Bronchial epithelial cell (primary cell): ENCODE measurements around the gene DPT. TPM values are rescaled to one million over a fixed set of nuclear protein-coding genes. Genes with fewer than 3 reads are reported as not detected.

ENCODE experiments used
- DNase-seq: peaks from one replicate; pipeline ENCODE4 v3.0.0-alpha.2; 2010; ENCODE audit warnings: low read depth
- FAIRE-seq: peaks from 2 replicates; lab custom pipeline; 2011; peaks lifted over from hg19 to GRCh38; lab: Jason Lieb, UNC
- H3K27me3 ChIP-seq: 2 replicates; pipeline ENCODE4 v1.5.1; 2011; ENCODE audit warnings: low read length; ENCODE audit not compliant: control insufficient read depth, insufficient read depth
- H3K36me3 ChIP-seq: 2 replicates; pipeline ENCODE4 v1.5.1; 2011; ENCODE audit warnings: low read length; ENCODE audit not compliant: control insufficient read depth, insufficient read depth
- H3K4me3 ChIP-seq: 2 replicates; pipeline ENCODE4 v1.5.1; 2011; ENCODE audit warnings: mild to moderate bottlenecking, low read depth, low read length, control low read depth
- CTCF ChIP-seq: IDR thresholded peaks from 2 replicates; pipeline ENCODE4 v1.5.1; 2011; ENCODE audit warnings: mild to moderate bottlenecking, moderate library complexity, low read length, control low read depth, inconsistent platforms; ENCODE audit not compliant: insufficient read depth, severe bottlenecking
- total RNA-seq: library from RNA; depleted of rRNA; stranded (reverse); fragments of >200 nt; gene quantifications from 2 replicates; pipeline ENCODE4 v1.2.1, GENCODE V29; 2014

DPT gene
- total RNA-seq, 1 donor from 2014 or later: not detected

- FAIRE-seq (no peak), DNase-seq (no peak)
- H3K4me3 ChIP-seq: no peak overlapping the region
- TF ChIP-seq CTCF: no peak
- no peaks in the 10 kb centered on the region for H3K36me3 ChIP-seq
- peaks cover 2% of the 10 kb centered on the region for H3K27me3 ChIP-seq
These were observed 2.7 kb downstream of the DPT start for GRCh38 chr1:168726281-168726680.

DNA sequence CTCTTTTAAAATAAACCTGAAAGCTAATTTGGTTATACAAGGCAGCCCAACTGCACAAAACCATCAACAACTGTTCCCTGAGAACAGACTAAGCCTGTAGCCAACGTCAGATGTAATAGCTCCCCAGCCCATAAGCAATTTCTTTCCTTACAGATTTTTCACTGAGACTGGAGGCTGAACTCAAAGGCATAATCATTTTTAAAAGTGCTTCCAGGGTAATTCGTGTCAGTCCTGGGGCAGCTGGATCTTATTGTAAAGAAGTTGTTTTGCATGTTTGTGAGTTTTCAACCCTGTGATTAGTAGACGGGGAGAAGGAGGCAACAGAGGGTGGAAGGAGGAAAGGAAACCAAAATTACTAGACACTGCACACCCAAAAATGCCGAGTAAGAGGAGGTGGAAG, 3.2 kb downstream of the DPT start:
- DNase-seq (no peak), FAIRE-seq (no peak)
- Histone ChIP-seq H3K27me3 (peaks cover 2% of the 10 kb centered on the region), H3K36me3 (no peaks in the 10 kb centered on the region), H3K4me3 (no peak overlapping the region)
- no peak for TF ChIP-seq CTCF

DNA sequence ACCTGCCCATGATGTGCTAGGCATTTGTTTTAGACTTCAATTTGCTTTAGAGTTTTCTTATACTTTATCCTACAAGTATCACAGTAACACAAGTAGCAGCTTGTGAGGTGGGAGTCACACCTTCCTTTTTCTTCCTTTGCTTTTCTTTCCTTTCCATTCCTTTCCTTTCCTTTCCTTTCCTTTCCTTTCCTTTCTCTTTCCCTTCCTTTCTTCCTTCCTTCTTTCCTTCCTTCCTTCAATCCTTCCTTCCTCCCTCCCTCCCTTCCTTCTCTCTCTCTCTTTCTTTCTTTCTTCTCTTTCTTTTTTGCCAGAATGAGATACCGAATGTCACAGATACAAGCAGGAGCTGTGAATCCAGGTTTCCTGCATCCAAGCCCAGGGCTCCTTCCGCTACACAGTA, 3.9 kb downstream of the DPT start:
- DNase-seq (no peak), FAIRE-seq (no peak)
- TF ChIP-seq CTCF: no peak
- H3K27me3 ChIP-seq: peaks cover 2% of the 10 kb centered on the region
- H3K4me3 ChIP-seq: no peak overlapping the region
- no peaks in the 10 kb centered on the region for H3K36me3 ChIP-seq

DNA sequence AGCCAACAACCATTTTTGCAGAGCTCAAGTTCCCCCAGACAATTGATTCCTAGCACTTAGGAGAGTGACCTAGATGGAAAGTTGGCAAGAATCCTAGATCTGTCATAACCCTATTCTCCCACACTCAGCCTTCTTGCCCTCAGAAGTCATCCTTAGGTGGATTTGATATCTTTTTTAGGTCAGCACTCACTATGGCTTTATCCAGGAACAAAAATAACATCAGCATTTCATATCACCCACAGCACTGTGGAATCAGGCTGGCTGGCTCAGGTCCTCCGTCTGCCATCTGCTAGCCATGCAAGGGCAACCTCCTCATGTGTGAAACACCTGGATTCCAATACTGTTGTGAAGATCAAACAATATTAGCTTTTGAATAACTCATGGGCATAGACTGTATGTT, 6.0 kb downstream of the DPT start:
- Histone ChIP-seq H3K4me3 (no peak overlapping the region), H3K27me3 (no peaks in the 10 kb centered on the region), H3K36me3 (no peaks in the 10 kb centered on the region)
- FAIRE-seq (no peak), DNase-seq (no peak)
- TF ChIP-seq CTCF: no peak

- no peaks in the 10 kb centered on the region for H3K36me3 ChIP-seq
- no peak for TF ChIP-seq CTCF
- H3K4me3 ChIP-seq: no peak overlapping the region
- FAIRE-seq (no peak), DNase-seq (no peak)
- H3K27me3 ChIP-seq: no peaks in the 10 kb centered on the region
These were observed 8.2 kb downstream of the DPT start for GRCh38 chr1:168720839-168721238.
